ENCODE results near the gene DCAF12L2. TPM values are rescaled to one million over a fixed set of nuclear protein-coding genes. Genes with fewer than 3 reads are reported as not detected.
"Not testable (repeated sequence)": the region's sequence is repeated elsewhere in the genome, so short reads cannot be mapped to it uniquely, and the experiment has no call there.

Gene DCAF12L2
- under 0.01 TPM in 1 of 2 replicates, not detected in the other for total RNA-seq

- H3K4me3 ChIP-seq (ENCODE audit: low read depth, low read length), result no peak within 1 kb of the TSS
- DNase-seq (ENCODE audit: low read depth), result no peak
- no peak for TF ChIP-seq CTCF (IDR thresholded peaks at IDR 0.05; ENCODE audit: insufficient read depth, low read depth, low read length)
Observed at GRCh38 chrX:126165721-126166461, at the start of gene DCAF12L2. Gene DCAF12L2 (minus strand): TSS chrX:126166289. CDS start chrX:126165924, 365 bp downstream.

- not testable (repeated sequence) for H3K4me3 ChIP-seq (ENCODE audit: low read depth, low read length); DNase-seq (ENCODE audit: low read depth)
Observed at GRCh38 chrX:126190888-126191287, 24.8 kb upstream of the DCAF12L2 start.

- DNase-seq (ENCODE audit: low read depth), result no peak
- TF ChIP-seq CTCF (IDR thresholded peaks at IDR 0.05; ENCODE audit: insufficient read depth, low read depth, low read length), result no peak
Observed at GRCh38 chrX:126177133-126177840, 11.2 kb upstream of the DCAF12L2 start.

GRCh38 chrX:126170720-126171119 is 4.6 kb upstream of the DCAF12L2 start:
- TF ChIP-seq CTCF (IDR thresholded peaks at IDR 0.05; ENCODE audit: insufficient read depth, low read depth, low read length), result no peak

More at GRCh38 chrX:126177133-126177840, 11.2 kb upstream of the DCAF12L2 start:
- H3K4me3 ChIP-seq (ENCODE audit: low read depth, low read length), result no peak overlapping the region

GRCh38 chrX:126167560-126167959 is 1.5 kb upstream of the DCAF12L2 start:
- H3K4me3 ChIP-seq (ENCODE audit: low read depth, low read length), result no peak overlapping the region
- no peak for TF ChIP-seq CTCF (IDR thresholded peaks at IDR 0.05; ENCODE audit: insufficient read depth, low read depth, low read length)
- no peak for DNase-seq (ENCODE audit: low read depth)

More at GRCh38 chrX:126170720-126171119, 4.6 kb upstream of the DCAF12L2 start:
- no peak for DNase-seq (ENCODE audit: low read depth)
- H3K4me3 ChIP-seq (ENCODE audit: low read depth, low read length), result no peak overlapping the region

GRCh38 chrX:126165401-126165720 is 728 bp downstream of the DCAF12L2 start:
- no peak for TF ChIP-seq CTCF (IDR thresholded peaks at IDR 0.05; ENCODE audit: insufficient read depth, low read depth, low read length)
- H3K4me3 ChIP-seq (ENCODE audit: low read depth, low read length), result no peak overlapping the region
- DNase-seq (ENCODE audit: low read depth), result no peak

- no peak overlapping the region for H3K4me3 ChIP-seq (ENCODE audit: low read depth, low read length)
- no peak for DNase-seq (ENCODE audit: low read depth)
- no peak for TF ChIP-seq CTCF (IDR thresholded peaks at IDR 0.05; ENCODE audit: insufficient read depth, low read depth, low read length)
Observed at GRCh38 chrX:126164689-126165400, 1.2 kb downstream of the DCAF12L2 start.

All from fibroblast of villous mesenchyme (primary cell).